Measurements from ENCODE around the gene KLHDC7B.

The KLHDC7B gene

DNA sequence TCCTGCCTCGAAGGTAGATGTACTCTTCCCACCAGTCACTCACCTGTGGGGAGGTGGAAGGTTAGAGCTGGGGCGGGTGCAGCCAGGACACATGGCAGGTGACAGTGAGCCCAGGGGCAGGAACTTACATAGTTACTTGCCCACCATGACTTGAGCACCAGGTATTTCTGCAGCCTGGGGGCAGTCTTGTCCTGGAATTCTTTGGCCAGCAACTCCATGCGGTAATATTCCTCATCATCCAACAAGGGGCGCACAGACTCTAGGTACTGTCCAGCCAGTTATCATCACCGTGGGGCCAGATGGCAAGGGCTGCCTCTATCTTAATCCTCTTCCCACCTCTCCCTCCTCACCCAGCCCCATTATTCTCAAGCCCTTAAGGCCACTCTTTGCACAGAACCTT, 30.4 kb downstream of the KLHDC7B start:
- H3K4me3 Mint-ChIP-seq: no peak overlapping the region
- TF ChIP-seq, protein P1, sequence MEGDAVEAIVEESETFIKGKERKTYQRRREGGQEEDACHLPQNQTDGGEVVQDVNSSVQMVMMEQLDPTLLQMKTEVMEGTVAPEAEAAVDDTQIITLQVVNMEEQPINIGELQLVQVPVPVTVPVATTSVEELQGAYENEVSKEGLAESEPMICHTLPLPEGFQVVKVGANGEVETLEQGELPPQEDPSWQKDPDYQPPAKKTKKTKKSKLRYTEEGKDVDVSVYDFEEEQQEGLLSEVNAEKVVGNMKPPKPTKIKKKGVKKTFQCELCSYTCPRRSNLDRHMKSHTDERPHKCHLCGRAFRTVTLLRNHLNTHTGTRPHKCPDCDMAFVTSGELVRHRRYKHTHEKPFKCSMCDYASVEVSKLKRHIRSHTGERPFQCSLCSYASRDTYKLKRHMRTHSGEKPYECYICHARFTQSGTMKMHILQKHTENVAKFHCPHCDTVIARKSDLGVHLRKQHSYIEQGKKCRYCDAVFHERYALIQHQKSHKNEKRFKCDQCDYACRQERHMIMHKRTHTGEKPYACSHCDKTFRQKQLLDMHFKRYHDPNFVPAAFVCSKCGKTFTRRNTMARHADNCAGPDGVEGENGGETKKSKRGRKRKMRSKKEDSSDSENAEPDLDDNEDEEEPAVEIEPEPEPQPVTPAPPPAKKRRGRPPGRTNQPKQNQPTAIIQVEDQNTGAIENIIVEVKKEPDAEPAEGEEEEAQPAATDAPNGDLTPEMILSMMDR (IDR thresholded peaks at IDR 0.05): peak; percentile 36
- peaks cover 17% of the 10 kb centered on the region for H3K36me3 Mint-ChIP-seq (ENCODE audit: low read depth)
- DNase-seq: peak; percentile 20
- no peak overlapping the region for H3K27ac Mint-ChIP-seq
- no peaks in the 10 kb centered on the region for H3K27me3 Mint-ChIP-seq (ENCODE audit: low read depth, poor library complexity)
- peaks cover 18% of the 10 kb centered on the region for H3K4me1 Mint-ChIP-seq
- no peaks in the 10 kb centered on the region for H3K9me3 Mint-ChIP-seq

DNA sequence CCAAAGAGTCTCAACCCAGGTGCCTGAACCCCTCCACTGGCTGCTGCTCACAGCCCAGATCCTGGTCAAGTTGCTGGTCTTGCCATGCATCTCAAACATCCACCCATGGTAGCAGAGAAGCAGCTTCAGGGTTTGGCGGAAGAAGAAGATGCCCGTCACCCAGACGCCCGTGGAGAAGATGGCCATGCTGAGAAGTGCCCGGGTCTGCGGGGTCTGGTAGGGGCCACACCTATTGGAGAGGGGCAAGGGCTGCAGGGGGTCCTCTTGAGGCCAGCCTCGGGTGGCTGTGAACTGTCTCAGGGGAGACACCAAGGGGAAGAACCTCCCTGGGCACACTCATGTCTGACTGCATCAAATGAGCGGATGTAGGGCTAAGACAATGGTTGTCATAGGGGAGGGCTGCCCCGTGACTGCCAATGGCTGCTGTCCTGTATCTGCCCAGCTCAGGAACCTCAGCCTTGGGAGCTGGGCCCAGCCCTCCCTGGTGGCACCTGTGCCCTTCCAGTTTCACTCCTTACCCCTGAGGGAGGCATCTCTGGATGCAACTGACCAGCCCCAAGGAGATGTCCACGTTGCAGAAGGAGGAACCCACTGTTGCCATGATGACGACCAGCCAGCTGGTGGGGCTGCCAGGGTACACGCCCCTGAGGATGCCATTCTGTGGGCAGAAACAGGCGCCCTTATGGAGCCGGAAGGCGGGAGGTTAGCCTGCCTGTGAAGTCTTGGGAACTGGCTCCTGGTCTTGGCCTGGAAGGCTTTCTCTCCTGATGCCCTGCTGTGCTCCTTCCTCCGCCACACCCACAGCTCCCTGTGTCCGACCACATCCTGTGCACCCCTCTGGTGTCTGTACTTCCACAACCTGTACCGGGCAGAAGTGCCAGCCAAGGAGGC, 31.4 kb downstream of the KLHDC7B start:
- no peaks in the 10 kb centered on the region for H3K9me3 Mint-ChIP-seq
- H3K36me3 Mint-ChIP-seq (ENCODE audit: low read depth): peaks cover 13% of the 10 kb centered on the region
- DNase-seq: no peak
- no peaks in the 10 kb centered on the region for H3K27me3 Mint-ChIP-seq (ENCODE audit: low read depth, poor library complexity)
- TF ChIP-seq, protein P1 (IDR thresholded peaks at IDR 0.05): no peak
- H3K4me3 Mint-ChIP-seq: no peak overlapping the region
- peaks cover 25% of the 10 kb centered on the region for H3K4me1 Mint-ChIP-seq
- peak overlapping the region; percentile 54 for H3K27ac Mint-ChIP-seq

DNA sequence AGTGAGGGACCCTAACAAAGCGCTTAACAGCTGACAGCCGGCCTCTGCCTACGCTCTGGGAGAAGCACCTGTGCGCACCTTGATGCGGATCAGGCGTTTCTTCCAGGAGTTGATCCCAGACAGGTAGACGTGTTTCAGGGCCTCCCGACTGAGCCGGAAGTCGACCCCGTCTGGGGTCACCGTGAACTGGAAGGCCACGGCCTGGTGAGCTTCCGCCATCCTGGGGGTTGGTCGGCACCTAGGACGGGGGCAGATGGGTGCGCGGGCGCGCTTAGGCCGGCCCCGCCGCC, 31.9 kb downstream of the KLHDC7B start:
- H3K4me3 Mint-ChIP-seq: no peak overlapping the region

DNA sequence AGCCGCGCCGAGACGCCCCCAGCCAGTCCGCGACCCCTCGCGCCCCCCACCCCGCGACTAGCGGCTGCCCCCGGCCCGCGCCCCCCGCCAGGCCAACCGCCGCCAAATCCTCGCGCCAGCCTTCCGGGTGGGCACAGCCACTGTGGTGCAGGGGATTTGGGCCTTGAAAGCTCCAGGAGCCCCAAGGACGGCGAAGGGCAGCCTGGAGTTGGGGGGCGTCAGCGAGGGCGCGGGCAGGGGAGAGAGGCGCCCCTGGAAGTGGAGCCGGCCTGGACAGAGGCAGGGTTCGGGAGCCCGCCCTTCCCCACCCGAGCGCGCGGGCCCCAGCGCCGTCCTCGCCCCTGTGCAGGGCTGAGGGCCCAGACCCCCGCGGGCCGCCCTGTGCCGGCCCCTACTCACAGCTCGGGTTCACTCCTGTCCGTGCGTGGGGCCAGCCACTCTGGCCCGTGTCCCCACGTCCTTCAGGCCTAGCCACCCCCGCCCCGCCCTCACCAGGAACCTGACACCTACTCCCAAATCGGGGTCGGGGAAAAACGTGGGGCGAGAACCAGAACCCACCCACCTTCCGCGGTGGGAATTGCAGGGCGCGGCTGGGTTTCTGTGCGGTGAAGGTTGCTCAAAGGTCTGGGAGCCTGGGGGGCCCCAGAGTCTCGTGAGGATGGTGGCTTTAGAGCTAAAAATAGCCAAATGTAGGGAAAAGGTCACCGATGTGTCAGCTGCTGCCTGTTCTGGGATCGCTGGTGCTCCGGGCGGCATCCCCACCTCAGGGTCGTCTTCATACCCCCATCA, 32.5 kb downstream of the KLHDC7B start, which contains the start of gene CPT1B:
Gene CPT1B (minus strand): TSS at position 441 of the 789 bp plus-strand sequence. CDS start 512 bp downstream, outside the sequence.
- TF ChIP-seq, protein P1 (IDR thresholded peaks at IDR 0.05): no peak
- no peaks in the 10 kb centered on the region for H3K9me3 Mint-ChIP-seq
- H3K27me3 Mint-ChIP-seq (ENCODE audit: low read depth, poor library complexity): no peaks in the 10 kb centered on the region

More for the DNA sequence above, 31.9 kb downstream of the KLHDC7B start:
- Mint-ChIP-seq H3K4me1 (peaks cover 25% of the 10 kb centered on the region), H3K27me3 (ENCODE audit: low read depth, poor library complexity) (no peaks in the 10 kb centered on the region), H3K36me3 (ENCODE audit: low read depth) (peaks cover 7% of the 10 kb centered on the region), H3K27ac (peak overlapping the region; percentile 54), H3K9me3 (no peaks in the 10 kb centered on the region)
- no peak for DNase-seq
- TF ChIP-seq, protein P1 (IDR thresholded peaks at IDR 0.05): no peak

DNA sequence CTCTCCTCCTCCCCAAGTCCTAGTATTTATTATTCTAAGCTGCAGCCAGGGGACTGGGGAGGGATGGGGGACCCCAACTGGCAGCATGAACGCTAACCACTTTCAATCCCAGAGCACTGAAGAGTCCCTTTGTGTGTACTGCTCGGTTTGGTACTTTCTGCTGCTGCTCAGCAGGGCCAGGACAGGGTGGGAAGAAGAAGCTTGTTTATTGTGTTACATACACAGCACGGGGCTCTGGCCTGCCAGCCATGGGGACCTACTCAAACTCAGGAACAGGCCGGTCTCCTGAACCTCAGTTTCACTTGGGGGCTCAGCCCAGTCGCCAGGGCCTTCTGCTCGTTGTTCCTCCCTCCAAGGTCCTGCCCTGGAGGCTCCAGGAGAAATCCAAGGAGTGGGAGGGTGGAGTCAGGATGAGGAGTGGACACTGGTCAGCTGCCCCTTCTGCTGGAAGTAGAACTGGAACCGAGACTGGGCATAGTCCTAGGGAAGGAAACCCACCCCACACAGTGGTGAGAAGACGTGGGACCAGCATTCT, 33.1 kb downstream of the KLHDC7B start:
- H3K27ac Mint-ChIP-seq: no peak overlapping the region
- peaks cover 5% of the 10 kb centered on the region for H3K36me3 Mint-ChIP-seq (ENCODE audit: low read depth)
- no peaks in the 10 kb centered on the region for H3K27me3 Mint-ChIP-seq (ENCODE audit: low read depth, poor library complexity)
- no peaks in the 10 kb centered on the region for H3K9me3 Mint-ChIP-seq
- H3K4me3 Mint-ChIP-seq: no peak overlapping the region
- no peak for DNase-seq
- TF ChIP-seq, protein P1 (IDR thresholded peaks at IDR 0.05): no peak
- H3K4me1 Mint-ChIP-seq: peaks cover 32% of the 10 kb centered on the region

More for the DNA sequence above, 32.5 kb downstream of the KLHDC7B start, which contains the start of gene CPT1B:
- no peak for DNase-seq
- Mint-ChIP-seq H3K36me3 (ENCODE audit: low read depth) (peaks cover 5% of the 10 kb centered on the region), H3K4me3 (no peak within 1 kb of the TSS), H3K27ac (peak within 1 kb of the TSS; percentile 54), H3K4me1 (peaks cover 26% of the 10 kb centered on the region)
